Trophoblast cell (in vitro differentiated cells and primary cell): Measurements from ENCODE around the gene INSYN2B.

Experiments used
- DNase-seq, 2 donors: peaks; one replicate each; pipeline ENCODE4 v3.0.0-alpha.2; 2016
- H2AFZ ChIP-seq: 2 replicates; pipeline ENCODE4 v1.6.1; 2013; ENCODE audit warnings: low read length, moderate library complexity, mild to moderate bottlenecking; ENCODE audit not compliant: insufficient read depth, poor library complexity
- H2AK5ac ChIP-seq: 2 replicates; pipeline ENCODE4 v1.6.1; 2013; ENCODE audit warnings: mild to moderate bottlenecking, low read length
- H2BK120ac ChIP-seq: 2 replicates; pipeline ENCODE4 v1.6.1; 2013; ENCODE audit warnings: low read length, mild to moderate bottlenecking, moderate library complexity; ENCODE audit not compliant: insufficient read depth, poor library complexity
- H2BK12ac ChIP-seq: 2 replicates; pipeline ENCODE4 v1.6.1; 2013; ENCODE audit warnings: mild to moderate bottlenecking, low read length, moderate library complexity
- H2BK5ac ChIP-seq: 2 replicates; pipeline ENCODE4 v1.6.1; 2013; ENCODE audit warnings: low read length, low read depth, moderate library complexity, mild to moderate bottlenecking; ENCODE audit not compliant: poor library complexity
- H3K14ac ChIP-seq: 2 replicates; pipeline ENCODE4 v1.6.1; 2013; ENCODE audit warnings: mild to moderate bottlenecking, low read length
- H3K18ac ChIP-seq: 2 replicates; pipeline ENCODE4 v1.6.1; 2013; ENCODE audit warnings: mild to moderate bottlenecking, low read length
- H3K23ac ChIP-seq: 2 replicates; pipeline ENCODE4 v1.6.1; 2013; ENCODE audit warnings: low read length
- H3K27ac ChIP-seq: 2 replicates; pipeline ENCODE4 v1.5.1; 2013; ENCODE audit warnings: low read depth, mild to moderate bottlenecking, inconsistent platforms, low read length, moderate library complexity
- H3K27me3 ChIP-seq: 2 replicates; pipeline ENCODE4 v1.6.1; 2013; ENCODE audit warnings: inconsistent platforms, mild to moderate bottlenecking, low read length, moderate library complexity; ENCODE audit not compliant: insufficient read depth
- H3K36me3 ChIP-seq, 2 experiments: 1 replicate in 1 of 2; 2 replicates in 1 of 2; pipeline ENCODE4 v1.6.1; 2013; ENCODE audit warnings: low read length in 2 of 2, mild to moderate bottlenecking in 2 of 2, moderate library complexity in 1 of 2; ENCODE audit not compliant: insufficient read depth in 2 of 2, control insufficient read depth in 1 of 2
- H3K4ac ChIP-seq: 2 replicates; pipeline ENCODE4 v1.6.1; 2013; ENCODE audit warnings: low read depth, mild to moderate bottlenecking, low read length, moderate library complexity
- H3K4me1 ChIP-seq, 2 experiments: 1 replicate in 1 of 2; 2 replicates in 1 of 2; pipeline ENCODE4 v1.6.1; 2013; ENCODE audit warnings: low read length in 2 of 2, mild to moderate bottlenecking in 2 of 2, moderate library complexity in 1 of 2; ENCODE audit not compliant: insufficient read depth in 2 of 2, control insufficient read depth in 1 of 2
- H3K4me2 ChIP-seq: 2 replicates; pipeline ENCODE4 v1.6.1; 2013; ENCODE audit warnings: inconsistent platforms, mild to moderate bottlenecking, low read length, moderate library complexity
- H3K4me3 ChIP-seq: 2 replicates; pipeline ENCODE4 v1.5.1; 2013; ENCODE audit warnings: mild to moderate bottlenecking, low read depth, low read length, inconsistent platforms
- H3K79me1 ChIP-seq: one replicate; pipeline ENCODE4 v1.6.1; 2013; ENCODE audit warnings: low read length
- H3K79me2 ChIP-seq: 2 replicates; pipeline ENCODE4 v1.6.1; 2013; ENCODE audit warnings: low read length, mild to moderate bottlenecking; ENCODE audit not compliant: control insufficient read depth, insufficient read depth, poor library complexity
- H3K9ac ChIP-seq: 2 replicates; pipeline ENCODE4 v1.6.1; 2013; ENCODE audit warnings: mild to moderate bottlenecking, low read length
- H3K9me3 ChIP-seq: 2 replicates; pipeline ENCODE4 v1.6.1; 2013; ENCODE audit warnings: low read depth, mild to moderate bottlenecking, control low read depth, inconsistent platforms, low read length; ENCODE audit not compliant: insufficient read depth
- H4K12ac ChIP-seq: 2 replicates; pipeline ENCODE4 v1.6.1; 2013; ENCODE audit warnings: low read depth, mild to moderate bottlenecking, low read length, moderate library complexity
- H4K8ac ChIP-seq: 2 replicates; pipeline ENCODE4 v1.6.1; 2013; ENCODE audit warnings: low read depth, mild to moderate bottlenecking, low read length, moderate library complexity
- H4K91ac ChIP-seq: one replicate; pipeline ENCODE4 v1.6.1; 2013; ENCODE audit warnings: low read depth, mild to moderate bottlenecking, low read length, moderate library complexity
- WGBS: extraction: QIAGEN DNeasy Blood & Tissue Kit; methylation state at CpG from one replicate; pipeline ENCODE4 v1.1.7; 2013; ENCODE audit warnings: missing lambda C conversion rate; ENCODE audit not compliant: insufficient read length, insufficient coverage; ENCODE audit errors: extremely low coverage; 5-methylcytosine and 5-hydroxymethylcytosine counted together

INSYN2B gene

DNA sequence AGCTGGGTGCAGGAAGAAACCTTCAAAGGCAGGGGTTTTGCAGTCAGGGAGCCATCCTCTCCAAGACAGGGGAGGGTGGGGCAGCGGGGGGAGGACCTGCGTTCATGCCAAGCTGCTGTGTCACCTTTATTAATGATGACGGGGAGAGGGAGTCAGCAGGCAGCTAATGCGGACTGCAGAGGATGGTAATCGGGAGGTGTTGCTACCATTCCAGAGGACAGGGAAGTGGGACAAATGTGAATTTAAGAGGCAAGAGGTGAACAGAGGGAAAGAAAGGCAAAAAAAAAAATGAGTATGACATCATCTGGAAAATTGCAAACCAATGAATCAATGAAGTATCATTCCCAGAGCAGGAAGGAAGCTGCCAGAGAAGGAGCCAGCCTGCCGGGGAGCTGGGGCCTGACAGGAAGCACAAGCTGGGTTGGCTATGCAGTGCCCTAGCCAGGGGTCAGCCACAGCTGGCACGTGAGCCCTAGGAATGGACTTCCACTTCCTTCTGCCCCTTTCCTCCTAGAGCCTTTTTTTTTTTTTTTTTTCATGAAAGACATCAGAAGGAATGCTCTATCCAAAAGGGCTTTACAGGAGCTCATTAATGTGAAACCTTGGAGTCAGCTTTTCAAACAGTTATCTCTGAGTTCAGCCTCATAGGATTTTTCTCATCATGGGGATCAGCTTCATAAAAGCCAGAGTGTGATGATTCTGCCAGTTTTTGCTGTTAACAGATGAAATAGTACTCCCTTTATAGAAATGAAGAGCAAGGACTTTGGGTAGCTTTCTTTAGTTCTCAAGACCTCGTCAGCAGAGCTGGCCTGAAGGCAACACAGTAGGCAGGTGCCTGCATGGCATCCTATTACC lies 9.2 kb downstream of the INSYN2B start:
- Histone ChIP-seq H3K79me2 (no peaks in the 10 kb centered on the region), H2BK120ac (no peak overlapping the region), H4K8ac (peak overlapping the region; percentile 13), H3K9me3 (no peaks in the 10 kb centered on the region), H3K23ac (no peak overlapping the region), H3K36me3 (no peaks in the 10 kb centered on the region), H3K4me3 (no peak overlapping the region), H4K12ac (no peak overlapping the region), H3K4me1 (peaks cover 2 to 3% of the 10 kb centered on the region in 2 experiments), H2BK12ac (no peak overlapping the region), H2BK5ac (no peak overlapping the region), H4K91ac (peak overlapping the region; percentile 31), H3K9ac (no peak overlapping the region), H3K4me2 (no peak overlapping the region), H3K14ac (no peak overlapping the region), H2AFZ (no peak overlapping the region), H2AK5ac (no peak overlapping the region), H3K79me1 (peaks cover 5% of the 10 kb centered on the region), H3K18ac (no peak overlapping the region), H3K4ac (no peak overlapping the region), H3K27me3 (no peaks in the 10 kb centered on the region), H3K27ac (no peak overlapping the region)
- peak in 1 of 2 donors; percentile 9 for DNase-seq
- WGBS: no CpG with 5 or more reads among the region's 8 CpGs

- Histone ChIP-seq H4K8ac (no peak overlapping the region), H2BK5ac (no peak overlapping the region), H3K36me3 (no peaks in the 10 kb centered on the region)
Measured at GRCh38 chr5:169970339-169970738, 10.0 kb downstream of the INSYN2B start.

DNA sequence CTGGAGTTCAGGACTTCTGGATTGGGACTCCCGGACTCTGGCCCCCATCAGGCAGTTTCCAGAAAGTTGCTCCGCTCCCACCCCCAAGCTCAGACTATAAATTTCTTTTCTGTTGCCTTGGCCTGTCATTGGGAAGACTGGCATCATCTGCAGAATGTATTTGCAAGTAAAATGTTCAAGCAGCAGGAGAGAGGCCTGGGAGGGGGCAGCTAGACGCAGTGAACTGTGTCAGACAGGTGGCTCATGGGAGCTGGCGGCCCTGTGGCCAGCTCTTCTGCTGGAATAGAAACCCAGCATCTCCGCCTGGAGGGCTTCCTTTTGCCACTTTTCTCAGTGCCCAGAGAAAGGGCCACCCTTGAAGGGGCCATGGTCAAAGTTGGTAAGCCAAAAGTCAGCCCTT lies 16.0 kb downstream of the INSYN2B start:
- no peak for DNase-seq
- Histone ChIP-seq H4K8ac (no peak overlapping the region), H3K36me3 (no peaks in the 10 kb centered on the region), H2BK120ac (no peak overlapping the region), H3K14ac (no peak overlapping the region), H3K4me3 (no peak overlapping the region), H3K9ac (no peak overlapping the region), H2BK12ac (no peak overlapping the region), H3K4me1 (no peaks in the 10 kb centered on the region), H4K91ac (no peak overlapping the region), H2AFZ (no peak overlapping the region), H3K27ac (no peak overlapping the region), H2AK5ac (no peak overlapping the region), H3K27me3 (no peaks in the 10 kb centered on the region), H3K79me1 (no peaks in the 10 kb centered on the region), H4K12ac (no peak overlapping the region), H3K9me3 (no peaks in the 10 kb centered on the region), H3K23ac (no peak overlapping the region), H3K4ac (no peak overlapping the region), H2BK5ac (no peak overlapping the region), H3K79me2 (no peaks in the 10 kb centered on the region), H3K18ac (no peak overlapping the region), H3K4me2 (no peak overlapping the region)
- no CpG with 5 or more reads among the region's 5 CpGs for WGBS

More at GRCh38 chr5:169970339-169970738, 10.0 kb downstream of the INSYN2B start:
- Histone ChIP-seq H3K9ac (no peak overlapping the region), H3K27ac (no peak overlapping the region), H3K79me2 (no peaks in the 10 kb centered on the region), H3K14ac (no peak overlapping the region), H2BK120ac (no peak overlapping the region), H3K18ac (no peak overlapping the region), H3K9me3 (no peaks in the 10 kb centered on the region), H3K23ac (no peak overlapping the region), H3K4ac (no peak overlapping the region), H3K4me2 (no peak overlapping the region), H2AFZ (no peak overlapping the region), H4K12ac (no peak overlapping the region), H2BK12ac (no peak overlapping the region), H3K4me1 (peaks cover 2 to 3% of the 10 kb centered on the region in 2 experiments), H3K27me3 (no peaks in the 10 kb centered on the region), H2AK5ac (no peak overlapping the region), H4K91ac (no peak overlapping the region), H3K79me1 (peaks cover 5% of the 10 kb centered on the region), H3K4me3 (no peak overlapping the region)
- DNase-seq: no peak

- DNase-seq: no peak
- no peak overlapping the region for H3K27ac ChIP-seq
- H3K4ac ChIP-seq: no peak overlapping the region
- H3K14ac ChIP-seq: no peak overlapping the region
- no peaks in the 10 kb centered on the region for H3K9me3 ChIP-seq
- no peaks in the 10 kb centered on the region for H3K79me1 ChIP-seq
- H2BK12ac ChIP-seq: no peak overlapping the region
- no peak overlapping the region for H2BK120ac ChIP-seq
- no peak overlapping the region for H3K23ac ChIP-seq
- H2AK5ac ChIP-seq: no peak overlapping the region
- no peak overlapping the region for H2AFZ ChIP-seq
- WGBS: no CpG with 5 or more reads among the region's 2 CpGs
- H3K18ac ChIP-seq: no peak overlapping the region
- H2BK5ac ChIP-seq: no peak overlapping the region
- H4K8ac ChIP-seq: no peak overlapping the region
- no peaks in the 10 kb centered on the region for H3K79me2 ChIP-seq
- H4K12ac ChIP-seq: no peak overlapping the region
- H4K91ac ChIP-seq: no peak overlapping the region
- no peak overlapping the region for H3K4me2 ChIP-seq
- no peak overlapping the region for H3K9ac ChIP-seq
- H3K4me1 ChIP-seq: peaks cover 0 to 3% of the 10 kb centered on the region in 2 experiments
- no peaks in the 10 kb centered on the region for H3K27me3 ChIP-seq
- no peak overlapping the region for H3K4me3 ChIP-seq
- H3K36me3 ChIP-seq: no peaks in the 10 kb centered on the region
Measured at GRCh38 chr5:169960659-169961058, 19.6 kb downstream of the INSYN2B start.
